Stimulated activated naive CD8-positive, alpha-beta T cell treated with anti-CD3 and anti-CD28 coated beads, Interleukin-15, amount 100 ng/mL, for 72 hours (primary cell): Measurements from ENCODE around the gene TMIGD3.

ENCODE experiments used
- ATAC-seq: fragments of 150-1000 bp; cut with Tn5 transposase; 2 replicates; pipeline ENCODE4 v1.10.0; 2021; ENCODE audit warnings: mild to moderate bottlenecking, moderate library complexity
- DNase-seq, 2 donors: peaks; one replicate each; pipeline ENCODE4 v3.0.0; 2021 to 2022
- H3K27ac Mint-ChIP-seq, 2 donors: one replicate each; pipeline ENCODE4 v1.8.0; 2022; ENCODE audit warnings: mild to moderate bottlenecking in 2 of 2, mixed read lengths in 2 of 2, moderate library complexity in 2 of 2
- H3K27me3 Mint-ChIP-seq: one replicate; pipeline ENCODE4 v1.8.0; 2022; ENCODE audit warnings: mixed read lengths
- H3K4me1 Mint-ChIP-seq: one replicate; pipeline ENCODE4 v1.8.0; 2022; ENCODE audit warnings: mild to moderate bottlenecking, mixed read lengths
- H3K4me3 Mint-ChIP-seq, 2 donors: one replicate each; pipeline ENCODE4 v1.8.0; 2022; ENCODE audit warnings: mild to moderate bottlenecking in 2 of 2, mixed read lengths in 2 of 2, moderate library complexity in 1 of 2
- H3K9me3 Mint-ChIP-seq, 2 donors: one replicate each; pipeline ENCODE4 v1.8.0; 2022; ENCODE audit warnings: mixed read lengths in 2 of 2

The TMIGD3 gene

DNA sequence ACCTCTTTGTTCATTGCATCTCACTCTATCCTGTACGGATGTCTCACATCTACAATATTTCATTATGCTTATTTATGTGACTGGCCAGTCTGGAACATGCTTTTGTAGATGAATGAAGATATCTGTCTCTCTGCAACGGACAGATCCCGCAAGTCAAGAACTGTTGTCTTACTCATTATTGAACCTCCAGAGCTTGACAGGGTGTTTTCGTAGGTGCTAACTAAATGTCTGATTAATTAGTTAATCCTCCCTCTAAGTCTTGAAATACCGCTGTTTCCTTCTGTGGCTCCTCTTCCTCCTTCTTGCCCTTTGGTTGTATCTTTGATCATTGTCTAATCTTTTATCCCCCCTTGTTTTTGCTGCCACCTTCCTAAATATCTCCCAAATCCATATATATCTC, 32.8 kb downstream of the TMIGD3 start:
- no peaks in the 10 kb centered on the region for H3K9me3 Mint-ChIP-seq
- ATAC-seq (peak; percentile 16), DNase-seq (no peak)
- no peak overlapping the region for H3K27ac Mint-ChIP-seq
- H3K4me3 Mint-ChIP-seq, result no peak overlapping the region
- H3K4me1 Mint-ChIP-seq, result peaks cover 6% of the 10 kb centered on the region
- no peaks in the 10 kb centered on the region for H3K27me3 Mint-ChIP-seq

GRCh38 chr1:111469539-111469938, 33.9 kb downstream of the TMIGD3 start:
- ATAC-seq (no peak), DNase-seq (no peak)
- Mint-ChIP-seq H3K4me1 (no peaks in the 10 kb centered on the region), H3K4me3 (no peak overlapping the region), H3K9me3 (no peaks in the 10 kb centered on the region), H3K27me3 (no peaks in the 10 kb centered on the region), H3K27ac (no peak overlapping the region)

DNA sequence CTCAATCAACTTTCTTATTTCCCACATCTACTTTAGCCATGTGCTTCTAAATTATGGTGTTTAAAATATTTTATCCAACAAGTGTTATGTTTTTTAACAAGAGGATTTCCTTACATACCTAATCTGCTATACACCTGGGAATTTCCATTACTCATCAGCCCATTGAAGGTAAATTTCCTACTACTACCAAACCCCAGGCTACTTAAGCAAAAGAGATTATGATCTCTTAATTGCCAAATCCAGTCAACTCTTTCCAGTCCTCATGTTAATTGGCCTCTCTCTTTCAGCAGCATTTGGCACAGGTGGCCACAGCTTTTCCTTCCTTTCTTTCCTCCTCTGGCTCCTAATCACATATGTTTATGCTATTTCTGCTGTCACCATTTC, 34.7 kb downstream of the TMIGD3 start:
- Mint-ChIP-seq H3K27me3 (no peaks in the 10 kb centered on the region), H3K9me3 (no peaks in the 10 kb centered on the region), H3K4me3 (no peak overlapping the region), H3K27ac (no peak overlapping the region), H3K4me1 (no peaks in the 10 kb centered on the region)
- no peak for ATAC-seq
- no peak for DNase-seq

DNA sequence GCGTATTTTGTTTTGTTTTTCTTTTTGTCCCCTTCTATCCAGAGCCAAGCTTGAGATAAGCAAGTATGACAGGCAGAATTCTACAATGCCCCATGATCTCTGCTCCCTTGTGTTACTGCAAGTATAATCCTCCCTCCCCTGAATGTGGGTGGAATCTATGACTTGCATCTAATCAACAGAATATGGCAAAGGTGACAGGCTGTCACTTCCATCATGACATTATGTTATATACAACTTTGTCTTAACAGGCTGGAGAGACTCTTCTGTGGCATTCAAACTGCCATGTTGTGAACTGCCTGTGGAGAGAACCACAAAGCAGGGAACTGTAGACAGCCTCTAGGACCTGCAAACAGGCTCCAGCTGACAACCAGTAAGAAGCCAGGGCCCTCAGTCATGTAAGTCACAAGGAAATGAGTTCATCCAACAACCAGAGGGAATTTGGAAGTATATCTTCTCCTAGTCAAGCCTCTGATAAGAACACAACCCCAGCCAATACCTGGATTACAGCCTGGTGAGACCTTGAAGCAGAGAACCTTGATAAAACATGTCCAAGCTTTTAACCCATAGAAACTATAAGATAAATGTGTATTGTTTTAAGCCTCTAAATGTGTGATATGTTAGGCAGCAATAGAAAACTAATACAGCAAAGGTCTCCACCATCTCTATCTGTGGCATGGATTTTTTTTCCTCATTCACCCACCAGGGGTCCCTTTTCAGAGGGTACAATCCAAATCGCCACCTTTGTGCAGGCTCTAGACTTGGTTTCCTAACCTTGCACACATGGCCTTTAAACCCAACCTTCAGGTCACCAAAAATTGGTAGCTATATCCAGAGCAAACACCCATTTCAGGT, 35.3 kb downstream of the TMIGD3 start:
- DNase-seq (no peak), ATAC-seq (no peak)
- H3K27ac Mint-ChIP-seq, result no peak overlapping the region
- H3K4me1 Mint-ChIP-seq, result peaks cover 4% of the 10 kb centered on the region
- no peaks in the 10 kb centered on the region for H3K27me3 Mint-ChIP-seq
- no peaks in the 10 kb centered on the region for H3K9me3 Mint-ChIP-seq
- H3K4me3 Mint-ChIP-seq, result no peak overlapping the region

GRCh38 chr1:111466480-111466879, 37.0 kb downstream of the TMIGD3 start:
- H3K9me3 Mint-ChIP-seq, result no peaks in the 10 kb centered on the region
- DNase-seq, result no peak
- peaks cover 5% of the 10 kb centered on the region for H3K4me1 Mint-ChIP-seq
- H3K27ac Mint-ChIP-seq, result no peak overlapping the region
- no peaks in the 10 kb centered on the region for H3K27me3 Mint-ChIP-seq
- no peak overlapping the region for H3K4me3 Mint-ChIP-seq
- ATAC-seq, result no peak

- H3K4me1 Mint-ChIP-seq, result peaks cover 5% of the 10 kb centered on the region
- H3K9me3 Mint-ChIP-seq, result no peaks in the 10 kb centered on the region
- no peak for ATAC-seq
- no peaks in the 10 kb centered on the region for H3K27me3 Mint-ChIP-seq
- no peak overlapping the region for H3K27ac Mint-ChIP-seq
- no peak overlapping the region for H3K4me3 Mint-ChIP-seq
- no peak for DNase-seq
Observed at GRCh38 chr1:111465754-111466153, 37.7 kb downstream of the TMIGD3 start.

DNA sequence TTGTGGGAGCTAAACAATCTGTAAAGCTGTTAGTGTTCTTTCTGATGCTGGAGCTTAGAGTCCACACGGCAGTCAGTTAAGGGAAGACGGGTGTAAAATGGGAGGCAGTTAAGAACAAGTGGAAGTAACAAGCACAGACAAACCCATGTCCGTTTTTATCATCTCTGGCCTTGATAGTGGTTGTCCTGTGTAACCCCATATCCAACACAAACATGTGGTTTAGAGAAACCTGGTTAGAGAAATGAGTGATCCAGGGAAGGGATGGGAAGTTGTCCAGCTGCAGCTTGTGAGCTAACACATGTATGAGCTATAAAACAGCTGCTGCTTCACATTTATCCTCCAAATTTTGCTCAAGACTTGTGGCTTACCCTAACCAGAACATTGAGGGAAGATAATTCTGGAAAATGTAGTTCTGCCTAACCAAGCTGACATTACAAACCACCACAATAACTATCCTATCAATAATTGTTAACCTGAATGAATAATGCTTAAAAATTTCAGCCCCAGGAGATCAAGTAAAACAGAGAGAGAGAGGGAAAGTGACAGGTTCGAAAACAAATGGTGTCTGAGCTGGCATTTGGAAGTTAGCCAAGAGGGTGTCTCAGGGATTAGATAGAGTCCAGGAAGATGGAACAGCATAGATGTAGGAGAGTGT, 40.3 kb downstream of the TMIGD3 start:
- ATAC-seq, result no peak
- Mint-ChIP-seq H3K4me3 (no peak overlapping the region), H3K9me3 (no peaks in the 10 kb centered on the region), H3K4me1 (peaks cover 9% of the 10 kb centered on the region), H3K27me3 (no peaks in the 10 kb centered on the region), H3K27ac (peak overlapping the region in 1 of 2 donors; percentile 43)
- DNase-seq, result no peak

- ATAC-seq, result no peak
- Mint-ChIP-seq H3K27ac (peak overlapping the region in 1 of 2 donors; percentile 43), H3K9me3 (no peaks in the 10 kb centered on the region), H3K4me1 (peaks cover 11% of the 10 kb centered on the region), H3K4me3 (no peak overlapping the region), H3K27me3 (no peaks in the 10 kb centered on the region)
- no peak for DNase-seq
Observed at GRCh38 chr1:111462370-111463028, 40.9 kb downstream of the TMIGD3 start.

GRCh38 chr1:111461765-111462164, 41.7 kb downstream of the TMIGD3 start:
- no peaks in the 10 kb centered on the region for H3K27me3 Mint-ChIP-seq
- H3K4me1 Mint-ChIP-seq, result peaks cover 11% of the 10 kb centered on the region
- no peaks in the 10 kb centered on the region for H3K9me3 Mint-ChIP-seq
- no peak overlapping the region for H3K4me3 Mint-ChIP-seq
- ATAC-seq, result no peak
- DNase-seq, result no peak
- H3K27ac Mint-ChIP-seq, result no peak overlapping the region

DNA sequence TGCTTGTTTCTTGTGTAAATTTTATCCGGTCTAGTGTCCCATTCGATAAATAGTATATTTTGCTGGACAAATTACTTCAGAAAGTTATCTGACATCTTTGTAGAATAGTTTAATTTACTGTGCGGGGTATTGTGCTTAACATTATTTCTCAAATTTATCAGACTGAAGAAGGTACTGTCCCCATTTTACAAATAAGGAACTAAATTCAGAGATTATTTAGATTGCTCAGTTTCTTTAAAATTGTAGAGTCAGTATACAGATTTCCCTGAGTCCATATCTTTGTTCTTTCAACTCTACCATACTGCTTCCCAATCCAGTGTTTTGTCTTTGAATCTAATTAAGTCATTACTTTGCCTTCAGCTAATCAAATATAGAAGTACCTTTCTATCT, 47.8 kb downstream of the TMIGD3 start:
- no peak for ATAC-seq
- DNase-seq, result no peak
- Mint-ChIP-seq H3K4me3 (peak overlapping the region; percentile 40 to 54), H3K27me3 (no peaks in the 10 kb centered on the region), H3K4me1 (peaks cover 60% of the 10 kb centered on the region), H3K9me3 (no peaks in the 10 kb centered on the region), H3K27ac (peak overlapping the region in 1 of 2 donors; percentile 84)

DNA sequence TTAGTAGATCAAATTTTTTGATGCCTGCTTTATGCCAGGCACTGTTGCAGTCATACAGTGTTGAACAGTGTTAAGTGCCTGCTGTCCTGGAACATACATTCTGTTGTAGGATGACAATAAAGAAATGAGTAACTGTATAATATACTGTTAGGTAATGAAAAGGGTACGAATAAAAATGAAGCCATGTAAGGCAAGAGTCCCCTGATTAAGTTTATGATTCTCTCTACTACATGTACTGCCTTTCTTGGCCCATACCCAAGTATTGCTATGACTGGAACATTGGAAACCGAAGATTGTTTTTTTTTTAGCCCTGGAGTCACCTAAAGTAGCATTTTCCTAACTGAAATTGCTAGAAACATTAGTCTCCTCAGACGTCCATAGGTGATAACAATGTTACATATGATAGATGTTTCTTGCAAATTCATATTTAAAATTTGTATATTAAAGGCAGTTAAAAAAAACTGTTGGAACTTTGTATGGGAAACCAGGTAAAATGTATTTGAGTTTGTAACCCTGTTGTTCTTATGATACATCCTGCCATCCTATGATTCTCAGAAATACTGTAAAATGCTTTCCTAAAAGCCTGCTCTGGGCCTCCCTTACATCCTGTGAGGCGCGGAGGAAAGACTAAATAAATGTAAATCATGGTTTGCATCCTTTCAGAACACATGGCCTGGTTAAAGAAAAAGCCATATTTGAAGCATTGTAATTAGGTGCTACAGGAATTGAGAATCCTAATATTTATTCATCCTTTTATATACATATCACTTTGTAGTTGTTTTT, 48.4 kb downstream of the TMIGD3 start:
- DNase-seq (no peak), ATAC-seq (peak; percentile 89)
- Mint-ChIP-seq H3K27ac (peak overlapping the region in 1 of 2 donors; percentile 84), H3K4me1 (peaks cover 62% of the 10 kb centered on the region), H3K27me3 (no peaks in the 10 kb centered on the region), H3K9me3 (no peaks in the 10 kb centered on the region), H3K4me3 (peak overlapping the region; percentile 54 to 63)

- no peaks in the 10 kb centered on the region for H3K9me3 Mint-ChIP-seq
- no peaks in the 10 kb centered on the region for H3K27me3 Mint-ChIP-seq
- no peak overlapping the region for H3K27ac Mint-ChIP-seq
- peaks cover 62% of the 10 kb centered on the region for H3K4me1 Mint-ChIP-seq
- ATAC-seq, result no peak
- no peak for DNase-seq
- peak overlapping the region in 1 of 2 donors; percentile 5 for H3K4me3 Mint-ChIP-seq
Observed at GRCh38 chr1:111453706-111454105, 49.7 kb downstream of the TMIGD3 start.

GRCh38 chr1:111452581-111452980, 50.9 kb downstream of the TMIGD3 start:
- Mint-ChIP-seq H3K4me3 (peak overlapping the region in 1 of 2 donors; percentile 19), H3K27me3 (no peaks in the 10 kb centered on the region), H3K9me3 (no peaks in the 10 kb centered on the region), H3K4me1 (peaks cover 63% of the 10 kb centered on the region), H3K27ac (no peak overlapping the region)
- DNase-seq (no peak), ATAC-seq (no peak)

- Mint-ChIP-seq H3K27me3 (no peaks in the 10 kb centered on the region), H3K4me3 (peak overlapping the region; percentile 100), H3K27ac (peak overlapping the region; percentile 99 to 100), H3K9me3 (no peaks in the 10 kb centered on the region), H3K4me1 (peaks cover 71% of the 10 kb centered on the region)
- no peak for DNase-seq
- no peak for ATAC-seq
Observed at GRCh38 chr1:111450185-111450584, 53.2 kb downstream of the TMIGD3 start.

DNA sequence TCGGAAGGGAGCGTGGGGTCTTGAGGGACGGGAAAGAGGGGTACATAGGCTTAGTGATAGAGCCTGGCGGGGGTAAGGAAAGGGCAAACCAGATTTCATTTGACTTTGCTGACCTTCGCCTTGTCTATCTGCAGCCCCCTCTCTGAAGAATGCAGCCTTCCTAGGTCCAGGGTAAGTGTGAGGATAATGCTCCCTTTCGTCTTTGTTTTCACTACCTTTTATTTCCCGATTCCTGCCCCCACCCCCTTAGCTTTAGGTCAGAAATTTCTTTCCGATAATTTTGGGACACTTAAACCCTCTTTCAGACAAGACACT, 53.8 kb downstream of the TMIGD3 start:
- ATAC-seq (no peak), DNase-seq (no peak)
- Mint-ChIP-seq H3K27me3 (no peaks in the 10 kb centered on the region), H3K4me1 (peaks cover 68% of the 10 kb centered on the region), H3K4me3 (peak overlapping the region; percentile 100), H3K27ac (peak overlapping the region; percentile 99 to 100), H3K9me3 (no peaks in the 10 kb centered on the region)
